DMS 273 treated with DMSO at 0.1 percent for 48 hours (cell line): ENCODE measurements around the gene MYO10.

Experiments
- DNase-seq: peaks from one replicate; lab custom pipeline; 2025; lab: John Stamatoyannopoulos, UW

Gene MYO10

DNA sequence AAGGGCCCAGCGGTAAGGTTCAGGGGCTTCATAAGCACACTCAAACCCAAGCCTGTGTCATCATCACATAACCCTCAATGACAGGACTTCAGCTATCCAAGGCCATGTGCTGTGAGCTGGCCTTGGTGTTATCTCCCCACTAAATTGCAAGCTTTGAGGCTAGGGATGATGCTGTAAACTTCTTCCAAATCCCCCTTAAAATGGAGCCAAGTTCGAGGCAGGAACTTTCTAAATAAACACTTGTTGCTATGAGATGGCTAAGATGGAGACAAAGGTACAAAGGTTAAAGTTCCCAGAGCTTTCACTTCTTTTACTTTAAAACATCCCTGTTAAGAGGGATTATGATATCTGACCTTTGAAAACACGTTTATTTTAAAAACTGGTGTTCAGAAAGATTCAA lies 123.6 kb downstream of the MYO10 start:
- DNase-seq = no peak

DNA sequence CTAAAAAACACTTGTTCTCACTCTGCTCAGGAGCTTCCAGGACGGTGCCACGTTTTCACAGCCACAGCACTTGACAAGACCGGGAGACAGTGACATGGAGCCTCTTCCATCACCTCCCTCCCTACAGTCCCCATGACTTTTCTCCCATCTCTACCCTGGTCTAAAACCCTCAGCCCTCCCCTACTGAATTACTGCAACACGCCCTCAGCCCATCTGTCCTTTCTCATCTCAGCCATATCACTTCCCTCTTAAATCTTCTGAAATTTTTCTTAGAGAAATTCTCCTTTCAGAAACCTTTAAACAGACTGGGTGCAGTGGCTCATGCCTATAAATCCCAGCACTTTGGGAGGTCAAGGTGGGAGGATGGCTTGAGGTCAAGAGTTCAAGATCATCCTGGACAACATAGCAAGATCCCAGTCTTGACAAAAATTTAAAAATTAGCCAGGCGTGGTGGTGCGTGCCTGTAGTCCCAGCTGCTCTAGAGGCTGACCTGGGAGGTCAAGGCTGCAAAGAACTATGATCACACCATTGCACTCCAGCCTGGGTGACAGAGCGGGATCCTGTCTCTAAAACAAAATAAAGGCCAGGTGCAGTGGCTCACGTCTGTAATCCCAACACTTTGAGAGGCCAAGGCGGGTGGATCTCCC lies 125.8 kb downstream of the MYO10 start:
- DNase-seq = no peak

DNA sequence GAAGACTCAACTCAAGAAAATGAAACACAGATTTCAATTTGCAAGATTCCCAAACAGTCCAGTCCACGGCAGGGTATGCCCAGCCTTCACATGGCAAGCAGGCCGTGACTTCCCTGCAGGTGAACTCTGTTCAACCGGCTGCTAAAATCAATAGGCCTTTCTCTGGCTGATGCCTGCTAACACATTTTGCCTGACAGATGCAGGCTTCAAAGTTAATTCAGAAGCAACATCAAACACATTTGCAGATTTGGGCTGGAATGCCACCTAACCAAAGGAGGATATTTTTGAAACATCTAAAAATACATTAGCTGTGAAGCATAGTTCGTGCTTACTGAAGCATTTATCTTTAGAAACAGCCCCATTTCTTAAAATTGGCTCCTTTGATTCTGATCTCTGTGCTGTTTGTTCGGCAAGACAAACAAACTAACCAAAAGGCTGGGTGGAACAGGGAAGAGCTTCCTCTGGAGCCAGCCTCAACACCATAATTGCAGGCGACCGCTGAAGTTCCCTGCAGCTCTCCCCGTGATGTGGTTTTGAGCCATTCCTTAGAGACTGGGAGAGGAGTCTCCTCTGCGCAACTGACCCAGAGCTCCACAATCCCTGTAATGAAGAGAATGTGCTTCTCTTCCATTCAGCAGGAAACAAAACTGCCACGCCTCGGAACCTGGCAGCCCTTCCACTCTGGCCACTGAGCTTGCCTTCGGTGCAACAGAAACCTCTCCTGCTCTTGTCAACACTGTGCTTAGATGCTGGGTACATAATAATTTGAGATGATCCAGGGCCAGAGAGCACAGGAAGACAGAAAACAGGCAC lies 126.5 kb downstream of the MYO10 start:
- DNase-seq = no peak

DNA sequence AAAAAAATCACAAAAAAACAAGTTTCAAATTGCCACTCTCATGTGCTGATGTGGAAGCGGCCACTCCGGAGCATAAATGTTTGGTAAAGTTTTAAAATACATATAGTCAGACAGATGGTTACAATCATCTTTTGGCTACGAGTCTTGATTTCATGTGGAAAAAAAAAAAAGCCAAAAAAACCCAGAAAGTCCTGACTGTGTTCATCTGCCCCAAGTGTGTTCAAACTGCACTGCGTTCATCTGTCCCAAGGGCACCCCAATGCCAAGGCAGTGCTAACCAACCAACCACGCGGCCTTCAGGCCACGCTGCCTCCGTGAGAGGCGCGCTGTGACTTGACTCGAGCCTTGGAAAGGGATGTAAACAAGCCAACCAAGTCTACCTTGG lies 127.1 kb downstream of the MYO10 start:
- no peak for DNase-seq

DNA sequence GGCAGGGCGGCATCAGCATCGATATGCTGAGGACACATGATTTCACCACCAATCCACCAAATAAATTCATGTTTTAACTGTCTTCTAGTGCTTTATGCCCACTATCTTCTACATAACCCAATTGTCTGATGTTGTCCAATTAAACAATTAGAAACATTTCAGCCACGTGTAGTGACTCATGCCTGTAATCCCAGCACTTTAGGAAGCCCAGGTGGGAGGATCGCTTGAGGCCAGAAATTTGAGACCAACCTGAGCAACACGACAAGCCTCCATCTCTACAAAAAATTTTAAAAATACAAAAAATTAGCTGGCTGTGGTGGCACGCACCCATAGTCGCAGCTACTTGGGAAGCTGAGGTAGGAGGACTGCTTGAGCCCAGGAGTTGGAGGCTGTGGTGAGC lies 128.1 kb downstream of the MYO10 start:
- no peak for DNase-seq

DNA sequence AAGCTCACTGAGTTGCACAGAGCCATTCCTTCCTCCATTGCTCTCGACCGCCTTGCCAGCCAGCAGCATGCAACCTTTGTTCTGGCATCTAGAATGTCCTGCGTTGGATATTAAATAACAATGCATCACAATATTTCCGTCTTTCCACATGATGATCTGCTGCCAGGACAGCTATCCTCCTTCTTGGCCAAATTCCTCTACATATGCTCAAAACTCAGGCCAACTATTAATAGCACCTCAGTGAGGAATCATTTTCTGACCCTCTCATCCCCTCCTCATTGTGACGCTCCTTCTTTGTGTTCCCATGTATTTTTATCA lies 128.6 kb downstream of the MYO10 start:
- DNase-seq = no peak

DNA sequence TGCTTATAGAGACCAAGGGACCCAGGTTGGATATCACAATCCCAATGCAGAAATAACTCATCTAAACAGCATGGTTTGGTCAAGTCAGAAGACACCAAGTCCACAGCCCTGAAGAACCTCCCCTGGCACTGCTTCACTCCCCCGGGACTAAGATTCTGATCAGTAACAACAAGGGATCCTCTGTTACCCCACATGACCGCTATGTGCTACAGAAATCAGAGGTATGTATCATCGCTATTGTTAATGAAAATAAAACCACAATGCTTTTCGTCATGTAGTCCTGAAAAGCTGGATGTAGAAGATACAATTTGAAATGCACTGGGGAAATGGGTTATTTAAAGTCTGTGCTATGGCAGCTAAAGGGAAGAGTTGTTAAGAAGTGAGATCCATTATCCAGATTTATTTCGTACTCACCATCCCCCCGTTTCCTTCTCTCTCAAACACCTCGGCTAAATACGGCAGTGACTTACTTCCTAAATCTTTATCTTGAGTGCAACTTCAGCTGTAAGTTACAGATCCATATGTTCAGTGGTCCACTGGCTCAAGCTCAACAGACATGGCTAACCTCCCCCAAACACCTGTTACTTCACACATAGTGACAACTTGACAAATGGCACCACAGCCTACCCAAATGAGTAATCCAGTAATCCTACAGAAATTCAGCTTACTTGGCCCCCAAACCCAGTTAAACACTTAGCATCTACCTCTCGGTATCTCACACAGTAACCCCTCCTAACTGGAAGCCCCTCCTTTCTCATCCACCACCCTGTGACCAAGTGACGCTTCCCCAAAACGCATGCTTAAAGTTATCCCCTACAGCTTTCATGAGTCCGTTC lies 129.2 kb downstream of the MYO10 start:
- no peak for DNase-seq

DNA sequence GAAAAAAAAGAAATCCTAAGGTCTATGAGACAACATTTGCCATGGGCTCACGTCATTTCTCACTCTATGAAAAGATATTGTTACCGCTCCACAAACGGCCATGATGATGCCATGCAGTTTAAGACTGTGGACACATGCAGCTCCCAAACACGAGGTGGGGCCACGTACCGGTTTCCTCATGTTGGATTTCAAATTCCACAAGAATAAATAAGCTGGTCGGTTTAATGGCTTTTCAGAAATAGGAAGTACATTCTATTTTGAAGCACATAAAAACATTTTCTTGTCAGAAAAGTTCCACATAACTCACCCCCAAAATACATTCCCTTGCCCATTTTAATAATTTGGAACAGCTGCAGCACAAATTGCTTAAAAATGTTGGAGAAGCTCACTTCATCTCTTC lies 130.6 kb downstream of the MYO10 start:
- DNase-seq = no peak

DNA sequence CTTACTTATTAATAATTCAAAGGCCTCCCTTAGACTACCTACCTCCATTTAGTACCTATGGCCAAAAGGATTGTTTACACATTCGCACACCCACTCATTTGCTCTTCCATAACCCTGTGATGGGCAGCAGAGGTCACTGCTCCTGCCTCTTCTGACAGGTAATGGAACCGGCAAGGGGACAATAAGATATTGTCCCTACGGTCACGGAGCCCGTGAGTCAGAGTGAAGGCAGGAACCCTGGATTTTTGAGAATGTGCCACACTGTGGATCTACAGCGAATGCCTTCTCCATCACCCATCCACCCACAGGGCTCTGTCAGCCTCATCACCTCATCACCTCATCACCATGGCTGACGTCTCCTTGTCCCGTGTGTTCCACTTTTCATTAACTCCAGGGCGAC lies 132.3 kb downstream of the MYO10 start:
- DNase-seq = no peak

DNA sequence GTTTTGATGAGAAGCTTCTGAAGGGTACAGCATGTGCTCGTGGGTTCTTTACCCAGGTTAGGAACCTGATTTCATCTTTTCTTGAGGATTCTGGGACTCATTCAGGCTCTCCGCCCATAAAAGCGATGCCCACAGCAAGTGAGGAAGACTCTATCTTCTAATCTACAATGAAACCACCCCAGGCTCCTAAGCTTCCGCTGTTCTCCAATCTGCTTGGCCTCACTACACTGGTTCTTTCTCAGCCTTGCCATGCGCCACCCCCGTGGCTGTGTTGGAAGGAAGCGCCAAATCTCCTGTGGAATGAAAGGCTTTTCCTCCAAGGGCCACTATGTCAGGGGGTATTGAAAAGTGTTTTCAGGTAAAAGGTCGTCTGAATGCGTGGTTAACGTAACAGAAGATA lies 135.6 kb downstream of the MYO10 start:
- no peak for DNase-seq

DNA sequence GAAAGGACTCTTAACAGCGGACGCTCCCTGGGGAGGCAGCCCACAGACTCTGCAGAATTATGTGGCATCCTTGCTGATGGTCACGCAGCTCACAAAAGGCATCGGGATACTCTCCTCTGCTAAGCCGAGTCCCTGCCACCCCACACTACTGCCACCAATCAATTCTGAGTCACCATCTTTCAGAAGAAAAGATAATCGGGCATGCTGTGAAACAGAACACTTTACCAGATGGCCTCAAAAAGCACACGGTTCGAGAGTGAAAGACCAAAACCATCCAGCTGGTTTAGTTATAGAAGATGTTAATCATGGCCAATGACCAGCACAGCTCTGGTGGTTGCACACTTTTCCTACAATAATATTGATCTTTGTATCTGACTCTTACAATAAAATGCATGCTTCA lies 136.3 kb downstream of the MYO10 start:
- DNase-seq = peak; percentile 37

DNA sequence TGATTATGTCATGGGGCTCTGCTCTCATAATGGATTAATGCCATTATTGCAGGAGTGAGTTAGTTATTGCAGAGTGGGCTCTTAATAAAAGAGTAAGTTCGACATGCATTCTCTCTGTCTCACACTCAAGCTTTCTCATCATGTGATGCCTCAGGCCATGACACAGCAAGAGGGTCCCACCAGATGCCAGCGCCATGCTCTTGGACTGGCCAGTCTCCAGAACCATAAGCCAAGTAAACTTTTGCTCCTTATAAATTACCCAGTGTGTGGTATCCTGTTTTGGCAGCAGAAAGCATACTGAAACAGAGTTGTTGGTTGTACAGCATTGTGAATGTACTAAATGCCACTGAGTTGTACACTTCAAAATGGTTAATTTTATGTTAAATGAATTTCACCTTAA lies 138.1 kb downstream of the MYO10 start:
- DNase-seq = no peak

DNA sequence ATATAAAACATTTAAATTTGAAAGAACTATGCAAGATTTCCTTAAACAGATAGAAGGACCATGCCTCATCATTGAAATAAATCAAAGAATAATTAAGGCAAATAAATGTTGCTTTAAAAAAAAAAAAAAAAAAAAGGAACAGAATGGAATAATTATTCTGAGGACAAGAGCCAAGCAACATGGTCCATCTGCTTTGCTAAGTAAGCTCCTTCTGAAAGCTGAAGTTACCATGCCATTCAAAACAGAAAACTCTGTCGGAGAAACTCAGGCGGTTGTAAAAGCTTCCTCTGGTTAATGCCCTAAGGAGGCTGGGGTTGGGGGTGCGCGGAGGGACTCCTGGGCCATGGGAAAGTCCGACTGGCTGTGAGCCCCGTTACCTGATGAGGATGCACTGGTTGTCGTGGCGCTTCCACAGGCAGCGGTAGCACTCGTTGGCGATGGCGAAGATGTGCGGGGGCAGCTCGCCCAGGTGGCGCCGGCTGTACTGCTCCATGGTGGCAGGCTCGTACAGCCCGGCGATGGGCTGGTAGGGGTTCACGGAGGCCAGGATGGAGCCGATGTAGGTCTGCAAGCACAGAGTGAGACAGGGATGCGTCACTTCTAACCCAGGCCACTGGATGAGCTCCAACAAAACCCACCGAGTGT lies 141.7 kb downstream of the MYO10 start:
- DNase-seq = no peak

DNA sequence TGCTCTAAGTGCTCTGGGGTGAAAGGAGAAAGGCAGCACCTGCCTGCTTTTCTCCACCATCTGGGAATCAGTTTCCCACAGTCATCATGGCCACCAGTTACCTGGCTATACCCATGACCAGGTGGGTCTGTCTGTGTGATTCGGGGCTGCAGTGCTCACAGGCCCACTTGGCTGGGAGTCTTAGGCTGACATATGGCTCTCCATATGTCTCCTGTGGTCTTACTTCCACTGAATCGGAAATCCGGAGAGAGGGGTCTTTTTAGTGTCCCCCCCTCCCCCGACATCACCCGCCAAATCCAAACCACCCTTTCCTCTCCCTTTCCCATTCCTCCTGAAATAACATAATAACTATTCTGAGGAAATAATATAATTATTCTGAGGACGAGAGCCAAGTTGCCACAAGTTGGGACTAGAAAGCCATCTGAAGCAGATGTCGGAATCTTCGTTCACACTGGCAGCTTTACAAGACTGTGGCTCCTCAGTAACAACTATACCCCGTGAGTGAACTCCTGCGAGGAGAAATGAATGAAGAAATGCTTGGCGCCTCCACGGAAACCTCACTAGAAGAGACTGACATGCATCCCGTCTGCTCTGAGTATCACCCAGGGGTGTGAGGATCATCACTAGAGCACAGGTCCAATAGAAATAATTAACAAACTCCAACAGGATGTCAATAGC lies 143.4 kb downstream of the MYO10 start:
- peak; percentile 78 for DNase-seq

DNA sequence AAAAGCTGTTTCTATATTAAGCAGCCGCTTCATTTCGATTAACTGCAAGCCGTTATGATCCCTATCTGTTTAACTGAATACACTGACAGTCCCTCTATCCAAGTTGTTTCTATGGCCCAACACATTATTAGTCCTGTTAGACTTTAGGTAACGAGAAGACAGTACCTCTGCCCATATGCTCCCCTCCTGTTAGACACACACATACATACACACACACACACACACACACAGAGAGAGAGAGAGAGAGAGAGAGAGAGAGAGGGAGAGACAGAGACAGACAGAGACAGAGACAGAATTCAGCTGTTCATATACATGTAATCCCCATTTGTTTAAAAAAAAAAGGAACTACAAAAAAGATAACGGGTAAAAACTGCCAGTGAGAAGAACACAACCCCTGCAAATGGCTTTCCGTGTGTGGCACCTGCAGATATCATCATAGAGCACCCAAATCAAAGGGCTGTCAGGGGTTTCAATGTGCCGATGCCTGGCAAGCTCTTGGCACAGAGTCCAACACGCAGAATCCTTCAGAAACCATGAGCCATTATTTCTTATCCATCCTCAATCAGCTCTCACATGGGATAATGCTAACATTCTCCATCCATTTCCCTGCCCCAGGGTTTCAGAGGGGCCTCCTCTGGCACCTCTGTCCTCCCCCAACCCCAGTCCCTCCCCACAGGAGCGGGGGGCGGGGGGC lies 144.0 kb downstream of the MYO10 start:
- no peak for DNase-seq

DNA sequence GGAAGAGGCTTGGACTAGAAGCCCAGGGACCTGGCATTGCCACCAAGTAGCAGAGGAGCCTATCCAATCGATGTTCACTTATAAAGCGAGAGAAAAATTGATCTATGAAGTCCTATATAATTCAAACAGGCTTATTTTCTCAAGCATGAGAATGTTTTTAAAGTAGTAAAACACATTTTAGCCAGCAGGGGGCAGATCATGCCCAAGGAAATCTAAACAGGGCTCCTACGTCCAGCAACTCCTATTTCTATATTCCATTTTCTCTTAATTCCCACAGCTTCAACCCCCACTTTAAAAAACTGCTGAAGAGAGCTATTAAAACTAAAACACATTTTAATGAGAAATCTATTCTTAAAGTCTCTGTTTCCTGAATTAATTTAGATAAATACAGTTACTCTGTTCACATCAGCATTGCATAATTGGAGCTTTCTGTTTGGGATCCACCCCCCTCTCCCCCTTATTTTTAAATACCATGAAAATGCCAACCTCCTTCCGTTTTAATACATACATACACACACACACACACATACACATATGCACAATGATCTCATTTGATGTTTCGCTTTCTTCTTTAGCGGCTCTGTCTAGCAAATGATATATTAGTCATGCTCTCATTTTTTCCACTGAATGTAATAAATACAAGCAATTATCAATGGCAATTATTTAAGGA lies 144.9 kb downstream of the MYO10 start:
- no peak for DNase-seq

DNA sequence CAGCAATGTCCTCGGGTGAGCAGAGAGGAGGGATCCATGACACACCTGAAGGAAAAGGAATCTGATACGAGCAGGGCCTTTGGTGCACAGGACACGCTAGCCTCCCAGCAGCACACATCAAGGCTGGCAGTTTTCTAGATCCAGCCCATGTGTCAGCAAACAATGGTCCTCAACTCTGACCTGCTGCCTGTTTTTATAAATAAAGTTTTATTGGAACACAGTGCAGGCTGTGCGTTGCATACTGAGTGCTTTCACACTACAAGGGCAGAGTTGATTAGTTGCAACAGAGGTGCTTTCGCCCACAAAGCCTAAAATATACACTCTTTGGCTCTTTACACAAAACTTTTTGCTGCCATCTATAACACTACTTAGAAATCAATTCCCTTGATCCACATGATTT lies 147.1 kb downstream of the MYO10 start:
- no peak for DNase-seq

DNA sequence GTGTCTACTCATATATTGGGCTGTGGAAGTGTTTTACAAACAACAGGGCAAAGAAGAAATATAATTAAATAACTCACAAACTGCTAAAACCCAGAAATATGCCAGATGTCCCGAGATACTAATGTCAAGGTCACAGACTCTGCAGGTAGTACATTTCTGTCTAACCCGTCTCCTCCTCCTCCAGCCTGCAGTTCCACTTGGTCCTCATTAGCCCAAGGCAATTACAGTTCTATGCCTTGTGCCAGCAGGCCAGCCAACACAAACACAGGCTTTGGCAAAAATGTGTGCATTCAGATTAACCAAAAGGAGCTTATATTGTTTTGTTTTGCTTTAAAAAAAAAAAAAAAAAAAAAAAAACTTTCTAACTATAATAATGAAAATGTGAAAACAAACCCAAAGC lies 148.8 kb downstream of the MYO10 start:
- DNase-seq = no peak

DNA sequence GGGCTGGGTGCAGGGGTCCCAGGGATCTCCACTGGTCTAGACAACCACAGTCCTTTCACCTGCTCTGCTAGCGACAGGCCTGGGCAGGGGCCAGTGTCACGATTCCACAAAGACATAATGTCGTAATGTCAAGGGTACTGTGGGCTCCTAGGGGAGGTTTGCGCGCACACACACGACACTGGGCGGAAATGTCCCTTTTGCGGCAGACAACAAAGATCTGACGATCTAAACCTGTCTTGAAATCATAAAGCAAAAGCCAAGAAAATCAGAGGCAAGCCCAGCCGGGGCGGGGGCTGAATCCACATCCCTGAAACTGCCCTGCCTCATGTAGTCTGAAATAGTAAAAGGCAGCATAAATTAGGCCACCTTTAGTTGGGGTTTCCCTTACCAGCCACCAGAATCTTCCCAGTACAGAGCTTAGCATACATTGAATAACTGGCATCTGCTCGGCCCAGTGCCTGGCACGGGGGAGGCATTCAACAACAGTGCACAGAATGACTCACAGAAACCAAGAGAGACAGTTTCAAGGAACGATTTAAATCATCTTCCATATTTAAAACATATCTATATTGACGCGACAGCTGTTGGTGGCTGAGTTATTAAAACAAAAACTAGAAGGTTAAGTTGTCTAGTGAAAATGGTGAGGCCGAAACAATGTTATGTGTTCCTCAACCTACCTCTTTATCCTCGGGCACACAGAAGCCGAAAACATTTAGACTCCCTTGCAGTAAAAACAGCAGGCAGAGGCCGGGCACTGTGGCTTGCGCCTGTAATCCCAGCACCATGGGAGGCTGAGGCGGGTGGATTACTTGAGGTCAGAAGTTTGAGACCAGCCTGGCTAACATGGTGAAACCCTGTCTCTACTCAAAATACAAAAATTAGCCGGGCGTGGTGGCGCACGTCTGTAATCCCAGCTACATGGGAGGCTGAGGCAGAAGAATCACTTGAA lies 151.0 kb downstream of the MYO10 start:
- DNase-seq = no peak

DNA sequence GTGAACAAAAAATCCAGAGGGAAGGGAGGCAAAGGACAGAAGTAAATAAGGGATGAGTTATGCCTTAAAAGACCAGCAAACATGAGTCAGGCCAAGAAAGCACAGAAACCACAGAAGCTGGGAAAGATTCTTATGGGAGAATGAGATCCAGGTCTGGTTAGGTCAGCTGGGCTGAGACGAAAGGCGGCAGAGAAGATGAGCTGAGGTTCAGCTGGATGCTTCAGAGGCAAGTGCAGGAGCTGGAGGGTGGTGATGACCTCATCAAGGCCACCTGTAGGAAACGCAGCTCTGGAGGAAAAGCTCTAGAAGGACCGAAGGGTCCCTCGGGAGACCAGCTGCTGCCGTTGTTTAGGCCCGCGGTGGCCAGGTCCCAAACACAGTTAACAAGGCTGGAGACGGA lies 152.0 kb downstream of the MYO10 start:
- no peak for DNase-seq
